ENCODE data around the gene TOX3. TPM values are rescaled to one million over a fixed set of nuclear protein-coding genes. Genes with fewer than 3 reads are reported as not detected.

The TOX3 gene
- total RNA-seq: 1 to 10 TPM; 2.2 to 5.3 TPM
- polyA plus RNA-seq: 1 to 10 TPM; 1.6 to 1.7 TPM
- long read RNA-seq, donor 1, partial matches to known transcripts: 0 of 1 reads
- long read RNA-seq, donor 1, other reads (novel, unspliced or antisense): 0 of 1 reads
- long read RNA-seq, donor 2: 0 reads
- long read RNA-seq, donor 3, partial matches to known transcripts: 0 of 1 reads
- long read RNA-seq, donor 3, other reads (novel, unspliced or antisense): 0 of 1 reads
- long read RNA-seq, donor 4: 0 reads
- long read RNA-seq, donor 5, partial matches to known transcripts: 0 of 3 reads
- long read RNA-seq, donor 5, other reads (novel, unspliced or antisense): 0 of 3 reads

- peak in 2 of 3 donors; percentile 32 to 33 for DNase-seq
- H3K27ac ChIP-seq (ENCODE audit: low read depth in 1 of 2, low read length in 1 of 2): no peak within 1 kb of the TSS
- peaks cover 0 to 23% (median 0%) of the 10 kb centered on the region in 5 donors for H3K4me1 ChIP-seq (ENCODE audit: control insufficient read depth in 5 of 5, insufficient read depth in 5 of 5, low read length in 5 of 5)
- H3K27me3 ChIP-seq (ENCODE audit: control insufficient read depth in 3 of 3, insufficient read depth in 3 of 3, low read length in 2 of 3): peaks cover 7 to 48% (median 15%) of the 10 kb centered on the region in 3 donors
- peak within 1 kb of the TSS; percentile 50 for H3K4me3 ChIP-seq
- H3K9me3 ChIP-seq (ENCODE audit: control insufficient read depth in 4 of 4, insufficient read depth in 3 of 4, low read length in 3 of 4): peaks cover 0 to 4% (median 0%) of the 10 kb centered on the region in 4 donors
- no peak for TF ChIP-seq CTCF (IDR thresholded peaks at IDR 0.05; ENCODE audit: control extremely low read depth, extremely low read depth)
- H3K36me3 ChIP-seq (ENCODE audit: control insufficient read depth in 4 of 4, insufficient read depth in 4 of 4, low read length in 4 of 4): no peaks in the 10 kb centered on the region
- 3 to 5% methylated on average over 34 to 83 of the region's 83 CpGs for WGBS, 2 donors
- no peak for ATAC-seq (ENCODE audit: insufficient read depth, low FRiP score)
- H3K9ac ChIP-seq (ENCODE audit: insufficient read depth in 1 of 2, low read length in 2 of 2): peak within 1 kb of the TSS in 1 of 2 donors; percentile 26
Measured at GRCh38 chr16:52547004-52547833, at the start of gene TOX3. Gene TOX3 (minus strand): TSS chr16:52547143. CDS start chr16:52546723, 420 bp downstream.

GRCh38 chr16:52592778-52593177, 45.8 kb upstream of the TOX3 start:
- Histone ChIP-seq H3K27me3 (ENCODE audit: control insufficient read depth in 3 of 3, insufficient read depth in 3 of 3, low read length in 2 of 3) (no peaks in the 10 kb centered on the region), H3K9ac (ENCODE audit: insufficient read depth in 1 of 2, low read length in 2 of 2) (no peak overlapping the region), H3K36me3 (ENCODE audit: control insufficient read depth in 4 of 4, insufficient read depth in 4 of 4, low read length in 4 of 4) (no peaks in the 10 kb centered on the region), H3K27ac (ENCODE audit: low read depth in 1 of 2, low read length in 1 of 2) (no peak overlapping the region), H3K4me3 (no peak overlapping the region), H3K9me3 (ENCODE audit: control insufficient read depth in 4 of 4, insufficient read depth in 3 of 4, low read length in 3 of 4) (peaks cover 0 to 1% (median 0%) of the 10 kb centered on the region in 4 donors), H3K4me1 (ENCODE audit: control insufficient read depth in 5 of 5, insufficient read depth in 5 of 5, low read length in 5 of 5) (peaks cover 0 to 13% (median 4%) of the 10 kb centered on the region in 5 donors)
- DNase-seq: no peak
- no peak for ATAC-seq (ENCODE audit: insufficient read depth, low FRiP score)
- TF ChIP-seq CTCF (IDR thresholded peaks at IDR 0.05; ENCODE audit: control extremely low read depth, extremely low read depth): no peak
- 76 to 81% methylated on average over 2 of the region's 2 CpGs for WGBS, 2 donors

GRCh38 chr16:52591934-52592592, 45.1 kb upstream of the TOX3 start:
- H3K27me3 ChIP-seq (ENCODE audit: control insufficient read depth in 3 of 3, insufficient read depth in 3 of 3, low read length in 2 of 3): no peaks in the 10 kb centered on the region
- H3K36me3 ChIP-seq (ENCODE audit: control insufficient read depth in 4 of 4, insufficient read depth in 4 of 4, low read length in 4 of 4): no peaks in the 10 kb centered on the region
- H3K9me3 ChIP-seq (ENCODE audit: control insufficient read depth in 4 of 4, insufficient read depth in 3 of 4, low read length in 3 of 4): peaks cover 0 to 1% (median 0%) of the 10 kb centered on the region in 4 donors
- H3K27ac ChIP-seq (ENCODE audit: low read depth in 1 of 2, low read length in 1 of 2): no peak overlapping the region
- H3K4me1 ChIP-seq (ENCODE audit: control insufficient read depth in 5 of 5, insufficient read depth in 5 of 5, low read length in 5 of 5): peaks cover 0 to 13% (median 4%) of the 10 kb centered on the region in 5 donors
- H3K9ac ChIP-seq (ENCODE audit: insufficient read depth in 1 of 2, low read length in 2 of 2): no peak overlapping the region
- no peak for TF ChIP-seq CTCF (IDR thresholded peaks at IDR 0.05; ENCODE audit: control extremely low read depth, extremely low read depth)
- H3K4me3 ChIP-seq: no peak overlapping the region
- WGBS, 2 donors: 49 to 51% methylated on average over 5 of the region's 5 CpGs
- ATAC-seq (ENCODE audit: insufficient read depth, low FRiP score) (no peak), DNase-seq (peak; percentile 72 to 91 (median 86))

All from lung (tissue), 16 donors.